ENCODE measurements around the gene TEX2. TPM values are rescaled to one million over a fixed set of nuclear protein-coding genes. Genes with fewer than 3 reads are reported as not detected.

TEX2 gene
- total and polyA plus RNA-seq, 2 experiments from 2014 or later: 26.9 to 37.0 TPM

DNA sequence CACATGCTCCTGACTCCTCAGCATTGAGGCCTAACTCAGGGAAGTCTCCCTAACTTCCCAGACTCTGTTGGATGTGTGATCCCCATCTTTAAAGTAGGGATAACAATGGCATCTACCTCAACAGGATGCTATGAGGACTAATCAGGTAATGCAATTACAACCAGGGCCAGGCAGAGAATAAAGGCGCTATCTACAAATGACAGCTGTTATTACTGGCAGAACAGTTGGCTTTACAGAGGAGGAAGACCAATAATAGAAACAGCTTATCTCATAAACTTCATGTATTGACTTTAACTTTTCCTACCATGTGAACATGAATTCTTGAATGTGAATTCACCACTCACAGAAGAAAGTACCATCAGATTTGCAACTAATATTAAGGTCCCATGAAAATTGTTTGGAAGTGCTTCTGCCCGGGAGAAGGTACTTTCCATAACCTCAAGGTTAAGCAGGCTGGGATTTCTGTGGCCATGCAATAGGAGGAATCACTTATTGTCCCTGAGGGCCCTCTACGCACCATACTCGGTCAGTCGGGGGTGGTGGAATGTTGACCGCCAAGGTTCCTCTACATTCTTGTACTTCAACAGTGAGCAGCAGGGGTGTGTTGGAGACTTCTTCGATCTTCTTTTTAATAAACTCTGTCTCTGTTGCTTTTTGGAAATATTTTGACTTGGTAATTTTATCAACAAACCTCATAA, 110.5 kb downstream of the TEX2 start:
- no peaks in the 10 kb centered on the region for H3K79me2 ChIP-seq (ENCODE audit: insufficient read depth)
- DNase-seq: no peak
- TF ChIP-seq EZH2phosphoT487 (IDR thresholded peaks at IDR 0.05; ENCODE audit: insufficient read depth, low read depth) (no peak), EZH2 (IDR thresholded peaks at IDR 0.05; ENCODE audit: insufficient read depth, poor library complexity, severe bottlenecking) (no peak)
- no peaks in the 10 kb centered on the region for H3K9me3 ChIP-seq (ENCODE audit: low read depth)
- no peak overlapping the region for H3K9ac ChIP-seq
- WGBS, 2 experiments (ENCODE audit: low coverage in 1 of 2, low lambda C conversion rate in 2 of 2, missing lambda C conversion rate in 2 of 2): 95 to 96% methylated on average over 7 of the region's 7 CpGs
- no peaks in the 10 kb centered on the region for H3K4me1 ChIP-seq (ENCODE audit: insufficient read depth)
- in situ Hi-C loops (cut with MboI): no loop called here
- H4K20me1 ChIP-seq (ENCODE audit: insufficient read depth): no peaks in the 10 kb centered on the region
- H3K27me3 ChIP-seq (replicated peaks; ENCODE audit: insufficient read depth): no peaks in the 10 kb centered on the region
- H3K9me2 ChIP-seq (ENCODE audit: insufficient read depth): no peaks in the 10 kb centered on the region
- no peak overlapping the region for H3K4me2 ChIP-seq (ENCODE audit: unreplicated experiment)
- no peak overlapping the region for H3K4me3 ChIP-seq
- H3K27ac ChIP-seq: no peak overlapping the region
- peaks cover 42% of the 10 kb centered on the region for H3F3A ChIP-seq (ENCODE audit: insufficient read depth)
- H3K36me3 ChIP-seq (ENCODE audit: low read depth): 0 out of 2 replicates have a peak, but pooled peaks cover 7% of the 10 kb centered on the region
- no peak overlapping the region for H2AFZ ChIP-seq

DNA sequence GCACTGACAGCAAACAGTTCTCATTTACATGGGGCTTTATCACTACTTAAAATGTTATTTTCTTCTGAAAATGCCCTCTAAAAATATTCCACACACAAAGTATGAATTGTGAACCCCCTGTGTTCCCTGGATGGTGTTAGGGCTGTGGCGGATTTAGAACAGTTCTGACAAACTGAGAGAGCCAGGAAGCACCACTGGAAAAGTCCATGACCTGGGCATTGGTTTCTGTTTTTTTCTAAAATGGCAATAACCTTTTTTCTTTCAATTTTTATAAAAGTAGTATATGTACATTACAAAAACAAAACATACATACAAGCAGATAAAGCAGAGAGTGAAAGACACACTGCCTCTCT, 112.1 kb downstream of the TEX2 start:
- Histone ChIP-seq H3K27me3 (replicated peaks; ENCODE audit: insufficient read depth) (no peaks in the 10 kb centered on the region), H3K4me3 (no peak overlapping the region), H4K20me1 (ENCODE audit: insufficient read depth) (no peaks in the 10 kb centered on the region), H2AFZ (no peak overlapping the region), H3K9me3 (ENCODE audit: low read depth) (no peaks in the 10 kb centered on the region), H3K4me2 (ENCODE audit: unreplicated experiment) (no peak overlapping the region), H3K36me3 (ENCODE audit: low read depth) (0 out of 2 replicates have a peak, but pooled peaks cover 7% of the 10 kb centered on the region), H3K4me1 (ENCODE audit: insufficient read depth) (peaks cover 11% of the 10 kb centered on the region), H3K9me2 (ENCODE audit: insufficient read depth) (no peaks in the 10 kb centered on the region), H3K9ac (no peak overlapping the region), H3K27ac (peak overlapping the region; percentile 45; the same call in 1 of the 2 replicates), H3K79me2 (ENCODE audit: insufficient read depth) (peaks cover 7% of the 10 kb centered on the region), H3F3A (ENCODE audit: insufficient read depth) (peaks cover 57% of the 10 kb centered on the region)
- TF ChIP-seq EZH2phosphoT487 (IDR thresholded peaks at IDR 0.05; ENCODE audit: insufficient read depth, low read depth) (no peak), EZH2 (IDR thresholded peaks at IDR 0.05; ENCODE audit: insufficient read depth, poor library complexity, severe bottlenecking) (no peak)
- WGBS, 2 experiments (ENCODE audit: low coverage in 1 of 2, low lambda C conversion rate in 2 of 2, missing lambda C conversion rate in 2 of 2): 98 to 100% methylated on average over 1 of the region's 1 CpG
- DNase-seq: no peak
- in situ Hi-C loops (cut with MboI): no loop called here

DNA sequence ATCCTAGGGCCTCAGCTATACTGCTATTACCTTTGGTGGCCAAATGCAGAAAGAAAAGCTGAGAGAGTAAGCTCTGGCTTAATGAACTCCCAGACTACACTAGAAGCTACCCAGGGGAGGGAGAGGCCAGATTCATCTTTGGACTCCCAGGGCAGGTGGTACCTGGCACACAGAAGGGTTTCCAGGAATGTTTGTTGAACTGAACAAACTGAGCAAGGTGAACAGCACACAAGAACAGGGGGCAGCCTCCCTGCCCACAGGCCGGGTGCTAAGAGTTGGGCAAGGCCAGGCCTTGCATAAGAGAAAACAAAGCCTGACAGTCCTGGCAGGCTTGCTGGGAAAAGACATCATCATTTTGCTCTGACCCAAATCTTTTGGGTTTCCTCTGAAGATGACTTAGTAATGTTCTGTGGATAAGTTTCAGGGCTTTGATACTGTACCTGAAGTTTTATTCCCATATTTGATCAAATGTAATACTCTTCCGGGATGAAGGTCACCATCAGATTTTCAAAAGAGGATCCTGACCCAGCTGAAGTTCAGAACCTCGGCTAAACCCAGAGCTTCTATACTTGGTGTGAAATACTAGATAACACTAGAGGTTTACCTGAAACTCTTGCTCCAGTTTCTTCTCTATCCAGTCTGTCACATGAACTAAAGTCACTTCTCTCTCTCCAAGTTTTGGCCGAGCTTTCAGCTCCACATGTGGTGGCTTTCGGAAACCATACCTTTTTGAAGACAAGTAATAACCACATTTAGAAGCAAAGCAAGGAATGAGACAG, 112.6 kb downstream of the TEX2 start:
- Histone ChIP-seq H2AFZ (no peak overlapping the region), H3K4me2 (ENCODE audit: unreplicated experiment) (no peak overlapping the region), H3K4me3 (no peak overlapping the region), H3K9ac (no peak overlapping the region), H3K4me1 (ENCODE audit: insufficient read depth) (peaks cover 11% of the 10 kb centered on the region), H4K20me1 (ENCODE audit: insufficient read depth) (no peaks in the 10 kb centered on the region), H3K27ac (peak overlapping the region; percentile 45), H3K79me2 (ENCODE audit: insufficient read depth) (peaks cover 9% of the 10 kb centered on the region), H3K36me3 (ENCODE audit: low read depth) (0 out of 2 replicates have a peak, but pooled peaks cover 7% of the 10 kb centered on the region), H3K9me2 (ENCODE audit: insufficient read depth) (no peaks in the 10 kb centered on the region), H3K27me3 (replicated peaks; ENCODE audit: insufficient read depth) (no peaks in the 10 kb centered on the region), H3F3A (ENCODE audit: insufficient read depth) (peaks cover 57% of the 10 kb centered on the region), H3K9me3 (ENCODE audit: low read depth) (no peaks in the 10 kb centered on the region)
- in situ Hi-C loops (cut with MboI): no loop called here
- DNase-seq: peak; percentile 73
- no peak for TF ChIP-seq EZH2 (IDR thresholded peaks at IDR 0.05; ENCODE audit: insufficient read depth, poor library complexity, severe bottlenecking)
- no peak for TF ChIP-seq EZH2phosphoT487 (IDR thresholded peaks at IDR 0.05; ENCODE audit: insufficient read depth, low read depth)
- WGBS, 2 experiments (ENCODE audit: low coverage in 1 of 2, low lambda C conversion rate in 2 of 2, missing lambda C conversion rate in 2 of 2): 66 to 72% methylated on average over 5 of the region's 5 CpGs

DNA sequence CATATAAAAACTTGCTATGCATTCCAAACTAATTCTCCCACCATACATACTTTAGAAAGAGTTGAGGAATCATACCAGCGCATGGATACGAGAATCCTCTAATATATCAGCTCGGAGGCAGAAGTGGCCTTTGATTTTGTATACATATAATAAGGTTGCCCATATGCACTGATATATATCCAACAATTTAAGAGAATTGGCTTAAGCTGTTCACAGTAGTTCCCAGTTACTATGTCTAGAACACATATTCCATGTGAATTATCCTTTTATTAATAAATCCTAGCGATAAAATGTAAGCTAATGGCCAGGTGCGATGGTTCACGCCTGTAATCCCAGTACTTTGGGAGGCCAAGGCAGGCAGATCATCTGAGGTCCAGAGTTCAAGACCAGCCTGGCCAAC, 113.9 kb downstream of the TEX2 start:
- no peaks in the 10 kb centered on the region for H4K20me1 ChIP-seq (ENCODE audit: insufficient read depth)
- no peaks in the 10 kb centered on the region for H3K9me3 ChIP-seq (ENCODE audit: low read depth)
- H3K36me3 ChIP-seq (ENCODE audit: low read depth): 0 out of 2 replicates have a peak, but pooled peaks cover 7% of the 10 kb centered on the region
- in situ Hi-C loops (cut with MboI): no loop called here
- peaks cover 15% of the 10 kb centered on the region for H3K4me1 ChIP-seq (ENCODE audit: insufficient read depth)
- DNase-seq: no peak
- 87 to 90% methylated on average over 6 of the region's 6 CpGs for whole genome bisulfite sequencing, 2 experiments (ENCODE audit: low coverage in 1 of 2, low lambda C conversion rate in 2 of 2, missing lambda C conversion rate in 2 of 2)
- no peak overlapping the region for H2AFZ ChIP-seq
- H3K9me2 ChIP-seq (ENCODE audit: insufficient read depth): no peaks in the 10 kb centered on the region
- H3K4me3 ChIP-seq: no peak overlapping the region
- H3K27ac ChIP-seq: peak overlapping the region; percentile 91; the same call in 1 of the 2 replicates
- H3K79me2 ChIP-seq (ENCODE audit: insufficient read depth): peaks cover 9% of the 10 kb centered on the region
- peaks cover 63% of the 10 kb centered on the region for H3F3A ChIP-seq (ENCODE audit: insufficient read depth)
- H3K27me3 ChIP-seq (replicated peaks; ENCODE audit: insufficient read depth): no peaks in the 10 kb centered on the region
- TF ChIP-seq EZH2 (IDR thresholded peaks at IDR 0.05; ENCODE audit: insufficient read depth, poor library complexity, severe bottlenecking) (no peak), EZH2phosphoT487 (IDR thresholded peaks at IDR 0.05; ENCODE audit: insufficient read depth, low read depth) (no peak)
- no peak overlapping the region for H3K4me2 ChIP-seq (ENCODE audit: unreplicated experiment)
- H3K9ac ChIP-seq: no peak overlapping the region

All from GM23248 (cell line).